ENCODE results near the gene NUCKS1.
A peak's percentile ranks its signal among the peaks of the same experiment; 100 is the strongest.

The NUCKS1 gene

DNA sequence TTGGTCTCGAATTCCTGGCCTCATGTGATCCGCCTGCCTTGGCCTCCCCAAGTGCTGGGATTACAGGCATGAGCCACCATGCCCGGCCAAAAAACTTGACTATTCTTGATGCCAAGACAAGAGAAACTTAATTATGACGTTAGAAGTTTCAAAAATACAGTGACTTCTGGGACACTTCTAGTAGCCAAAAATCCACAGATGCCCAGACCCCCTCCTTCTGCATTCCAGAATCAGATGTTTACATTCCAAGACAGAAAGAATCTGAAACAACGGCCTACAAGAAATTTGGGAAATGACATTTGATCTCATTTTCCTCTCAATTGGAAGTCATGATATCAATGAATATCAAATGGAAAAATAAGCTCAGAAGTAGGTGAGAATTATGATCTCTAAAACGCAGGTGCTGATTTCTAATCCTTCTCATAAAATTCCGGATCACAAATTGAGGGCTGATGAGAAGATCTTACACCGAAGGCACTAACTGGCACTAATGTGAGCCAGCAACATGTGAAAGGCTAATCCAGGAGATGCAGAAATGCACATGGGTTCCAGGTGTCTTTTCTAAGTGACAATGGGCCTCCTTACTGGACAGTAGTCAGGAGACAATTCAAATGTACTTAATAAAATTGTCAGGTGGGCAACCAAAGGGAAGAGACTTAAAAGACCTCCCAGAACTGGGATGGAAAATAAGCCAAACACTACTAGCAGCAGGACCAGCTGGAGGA, 19.8 kb upstream of the NUCKS1 start:
- no peak for DNase-seq

DNA sequence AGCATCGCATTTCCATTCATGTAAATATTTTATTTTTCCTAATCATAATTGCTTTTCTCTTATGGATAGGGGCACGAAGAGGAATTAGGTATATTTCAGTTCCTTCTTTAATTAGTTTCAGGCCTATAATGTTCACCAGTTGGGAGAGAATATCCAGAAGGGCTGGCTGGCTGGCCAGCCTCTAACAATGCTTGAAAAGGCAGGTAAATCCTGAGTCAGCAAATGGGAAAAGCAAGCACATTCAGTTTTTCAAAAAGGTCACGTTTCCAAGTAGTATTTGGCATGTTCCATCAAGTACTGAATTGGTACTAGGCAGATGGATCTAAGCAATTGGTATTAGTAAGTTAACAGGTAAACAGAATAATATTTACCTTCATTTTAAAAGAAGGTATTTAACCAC, 17.3 kb upstream of the NUCKS1 start:
- DNase-seq = no peak

DNA sequence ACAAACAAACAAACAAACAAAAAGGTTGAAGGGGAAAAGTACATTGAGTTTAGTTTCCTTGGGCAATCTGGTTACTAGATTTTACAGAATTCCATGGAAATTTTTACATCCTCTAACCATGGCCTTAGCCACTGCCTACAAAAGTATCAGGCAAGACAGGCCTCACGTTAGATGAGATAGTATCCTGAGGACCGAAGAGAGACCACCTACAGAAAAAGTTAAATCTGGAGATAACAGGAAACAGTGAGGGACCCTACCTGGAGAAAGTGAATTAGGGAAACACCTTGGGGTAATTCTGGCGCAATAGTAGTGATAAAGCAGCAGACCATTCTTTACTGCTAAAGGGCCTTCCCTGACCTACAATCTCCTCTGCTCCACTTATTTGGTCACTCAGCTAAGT, 16.6 kb upstream of the NUCKS1 start:
- DNase-seq = no peak

DNA sequence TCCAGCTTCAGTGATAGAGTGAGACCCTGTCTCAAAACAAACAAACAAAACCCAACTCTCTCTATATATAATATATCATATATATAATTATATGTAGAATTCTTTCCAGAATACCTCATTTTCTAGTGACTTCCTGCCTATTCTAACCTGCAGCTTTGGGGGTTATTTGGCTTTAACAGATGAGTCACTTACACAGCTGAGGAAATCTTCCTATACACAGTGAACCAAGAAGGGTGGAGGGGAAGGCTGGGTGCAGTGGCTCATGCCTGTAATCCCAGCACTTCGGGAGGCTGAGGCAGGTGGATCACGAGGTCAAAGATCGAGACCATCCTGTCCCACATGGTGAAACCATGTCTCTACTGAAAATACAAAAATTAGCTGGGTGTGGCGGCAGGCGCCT, 16.1 kb upstream of the NUCKS1 start:
- no peak for DNase-seq

DNA sequence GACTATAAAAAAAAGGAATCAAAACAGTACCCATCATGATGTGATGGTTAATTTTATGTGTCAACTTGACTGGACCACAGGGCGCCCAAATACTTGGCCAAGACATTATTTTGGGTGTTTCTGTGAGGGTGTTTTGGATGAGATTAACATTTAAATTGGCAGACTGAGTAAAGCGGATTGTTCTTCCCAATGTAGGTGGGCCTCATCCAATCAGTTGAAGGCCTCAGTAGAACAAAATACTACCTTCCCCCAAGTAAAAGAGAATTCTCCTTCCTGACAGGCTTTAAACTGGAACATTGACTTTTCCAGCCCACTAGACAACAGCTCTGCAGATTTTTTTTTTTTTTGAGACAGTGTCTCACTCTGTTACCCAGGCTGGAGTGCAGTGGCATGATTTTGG, 14.6 kb upstream of the NUCKS1 start:
- no peak for DNase-seq

DNA sequence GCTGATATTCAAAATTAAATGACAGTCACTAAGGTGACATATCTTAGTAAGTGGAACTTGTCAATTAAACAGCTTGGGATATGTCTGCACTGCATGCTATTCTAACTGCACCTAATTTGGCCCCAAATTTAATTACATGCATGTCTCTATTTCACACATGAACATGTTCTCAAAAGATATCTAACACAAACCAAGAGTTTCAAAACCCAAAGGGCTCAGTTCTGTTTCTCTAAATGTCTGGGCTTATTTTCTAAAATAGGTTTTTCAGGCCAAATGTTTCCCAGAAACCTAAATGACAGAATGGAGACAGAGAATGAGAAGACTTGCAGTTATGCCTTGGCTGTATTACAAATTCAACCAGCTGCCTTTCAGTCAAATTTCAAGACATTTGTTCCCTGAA, 14.0 kb upstream of the NUCKS1 start:
- DNase-seq = no peak

- DNase-seq = no peak
Measured at GRCh38 chr1:205760606-205761005, 10.6 kb upstream of the NUCKS1 start.

DNA sequence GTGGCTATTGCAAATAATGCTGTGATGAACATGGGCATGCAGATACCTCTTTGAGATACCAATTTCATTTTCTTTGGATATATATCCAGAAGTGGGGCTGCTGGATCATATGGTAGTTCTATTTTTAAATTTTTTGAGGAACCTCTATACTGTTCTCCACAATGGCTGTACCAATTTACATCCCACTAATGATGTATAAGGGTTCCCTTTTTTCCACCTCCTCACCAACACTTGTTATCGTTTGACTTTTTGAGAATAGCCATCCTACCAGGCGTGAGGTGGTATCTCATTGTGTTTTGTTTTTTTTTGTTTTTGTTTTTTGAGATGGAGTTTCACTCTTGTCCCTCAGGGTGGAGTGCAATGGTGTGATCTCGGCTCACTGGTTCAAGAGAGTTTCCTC, 6.6 kb upstream of the NUCKS1 start:
- no peak for DNase-seq

DNA sequence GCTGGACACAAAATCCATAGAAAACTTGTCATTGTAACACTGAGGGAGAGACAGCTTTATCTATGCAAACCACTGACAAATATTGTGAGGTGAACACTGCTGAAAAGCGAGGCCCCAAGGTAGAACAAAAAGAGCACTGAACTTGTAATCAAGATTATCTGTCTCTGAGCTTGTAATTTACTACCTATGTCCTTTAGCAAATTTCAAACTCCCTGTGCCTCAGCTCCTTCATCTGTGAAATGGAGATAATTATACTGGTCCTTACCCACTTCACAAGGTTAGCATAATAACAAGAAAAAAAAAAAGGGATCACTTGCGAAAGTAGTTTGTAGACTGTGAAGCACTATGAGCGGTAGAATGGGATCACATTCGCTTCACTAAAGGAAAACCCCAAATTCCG, 4.9 kb upstream of the NUCKS1 start:
- DNase-seq = no peak

DNA sequence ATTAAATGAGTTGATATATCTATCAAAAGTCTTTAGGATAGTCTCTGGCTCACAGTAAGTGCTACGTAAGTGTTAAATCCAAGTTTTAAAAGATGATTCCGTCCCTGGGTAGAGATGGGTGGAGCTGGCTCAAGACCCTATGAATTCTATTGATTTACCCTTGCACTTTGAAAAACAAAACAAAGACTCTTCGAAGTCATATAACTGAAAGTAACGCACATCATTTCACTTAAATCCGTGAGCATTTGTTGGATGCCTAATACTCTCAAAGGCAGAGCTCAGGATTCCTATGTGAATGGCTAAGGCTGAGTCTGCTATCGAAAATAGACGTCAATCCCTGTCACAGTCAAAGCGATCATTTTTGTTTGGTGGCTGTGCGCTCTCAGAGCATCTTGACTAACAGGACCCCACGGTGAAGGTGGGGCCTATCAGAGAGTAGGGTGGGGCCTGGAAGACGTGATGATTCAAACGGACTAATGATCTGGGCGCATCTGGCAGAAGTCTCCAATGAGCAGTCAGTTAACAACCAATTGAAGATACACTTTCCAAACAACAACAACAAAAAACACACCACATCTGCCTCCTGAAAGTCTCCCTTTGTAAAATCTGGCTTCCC, 1.2 kb upstream of the NUCKS1 start:
- no peak for DNase-seq

DNA sequence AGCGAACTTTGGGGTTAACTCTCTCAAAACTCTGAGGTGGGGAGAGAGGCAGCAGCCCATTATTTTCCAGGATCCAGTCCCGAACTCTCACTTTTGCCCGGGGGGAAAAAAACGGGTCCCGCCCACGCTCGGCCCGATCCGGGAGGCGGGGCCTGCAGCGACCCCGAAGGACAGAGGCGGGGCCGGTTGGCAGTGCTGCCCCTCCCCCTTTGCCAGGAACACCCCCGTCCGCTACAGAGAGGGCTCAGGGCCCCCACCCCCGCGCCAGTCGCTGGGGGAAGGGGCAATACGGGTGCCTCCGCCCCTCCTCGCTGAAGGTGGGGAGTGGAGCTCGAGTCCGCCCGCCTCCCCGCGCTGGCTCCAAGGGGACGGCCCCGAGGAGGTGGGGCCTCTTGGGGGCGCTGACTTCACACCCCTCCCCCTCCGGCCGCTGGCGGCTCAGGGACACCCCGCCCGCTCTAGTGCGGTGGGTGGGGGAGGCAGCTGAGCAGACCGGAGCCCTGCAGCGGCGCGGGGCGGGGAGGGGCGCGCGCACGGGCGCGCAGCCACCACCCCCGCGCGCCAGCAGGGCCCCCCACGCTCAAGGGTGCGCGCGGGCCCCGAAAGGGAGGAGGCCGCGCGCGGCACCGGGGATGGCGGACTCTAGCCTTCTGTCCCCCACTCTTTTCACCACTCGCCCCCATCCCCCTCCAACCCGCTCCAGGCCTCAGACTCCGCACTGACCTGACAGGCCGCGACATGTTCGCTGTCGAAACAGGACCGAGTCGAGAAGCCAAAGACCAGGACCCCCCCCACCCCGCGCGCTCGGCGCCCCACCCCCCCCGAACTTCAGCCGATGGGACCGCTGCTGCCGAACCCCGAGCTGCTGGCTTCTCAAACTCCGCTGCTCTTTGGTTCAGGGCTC, 496 bp downstream of the NUCKS1 start:
- peak; percentile 99 for DNase-seq

- DNase-seq = no peak
Measured at GRCh38 chr1:205748403-205749233, 1.4 kb downstream of the NUCKS1 start.

DNA sequence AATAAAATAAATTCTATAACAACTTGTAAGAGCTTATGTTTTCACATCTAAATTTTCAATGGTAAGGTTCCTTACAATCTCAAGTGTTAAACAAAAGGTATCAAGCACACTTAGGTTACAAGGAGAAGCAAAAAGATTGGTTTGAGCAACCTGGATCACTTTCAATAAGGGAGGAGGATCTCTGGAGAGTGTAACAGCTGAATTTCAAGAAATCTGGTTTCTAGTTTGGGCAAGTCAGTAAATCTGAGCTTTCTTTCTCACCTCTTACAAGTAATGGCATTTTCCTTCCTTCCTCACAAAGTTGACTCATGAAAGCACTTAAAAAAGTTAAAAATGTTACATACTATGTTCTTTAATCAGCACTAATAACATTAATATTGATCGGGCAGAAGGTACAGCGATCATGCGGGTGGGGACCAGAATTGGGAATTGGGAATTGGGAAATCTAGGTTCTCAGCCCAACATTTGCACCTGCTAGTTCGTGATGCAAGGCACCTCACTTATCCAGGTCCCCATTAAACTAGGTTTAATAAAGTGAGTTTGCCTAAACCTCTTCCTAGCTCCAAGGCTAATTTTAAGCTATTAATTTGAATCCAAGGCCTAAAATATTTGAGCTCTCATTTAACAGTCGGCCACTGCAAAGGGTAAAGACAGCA, 3.1 kb downstream of the NUCKS1 start:
- no peak for DNase-seq

DNA sequence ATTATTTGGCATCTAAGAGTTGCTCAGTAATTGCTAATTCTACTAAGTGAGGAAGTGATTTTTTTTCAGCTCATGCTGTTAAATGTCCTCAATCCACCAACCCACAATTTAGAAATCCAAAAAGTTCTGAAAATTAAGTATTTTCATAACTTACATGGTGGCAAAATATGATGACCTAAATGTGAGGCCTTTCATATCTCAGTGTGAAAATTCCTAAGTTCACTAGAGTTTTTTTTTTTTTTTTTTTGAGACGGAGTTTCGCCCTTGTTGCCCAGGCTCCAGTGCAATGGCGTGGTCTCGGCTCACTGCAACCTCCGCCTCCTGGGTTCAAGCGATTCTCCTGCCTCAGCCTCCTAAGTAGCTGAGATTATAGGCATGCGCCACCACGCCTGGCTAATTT, 5.6 kb downstream of the NUCKS1 start:
- DNase-seq = no peak

GRCh38 chr1:205743977-205744376, 6.0 kb downstream of the NUCKS1 start:
- no peak for DNase-seq

GRCh38 chr1:205741681-205742080, 8.3 kb downstream of the NUCKS1 start:
- no peak for DNase-seq

- DNase-seq = no peak
Measured at GRCh38 chr1:205739348-205740160, 10.4 kb downstream of the NUCKS1 start.

GRCh38 chr1:205735218-205735617, 14.8 kb downstream of the NUCKS1 start:
- no peak for DNase-seq

- DNase-seq = no peak
Measured at GRCh38 chr1:205733438-205734175, 16.4 kb downstream of the NUCKS1 start.

DNA sequence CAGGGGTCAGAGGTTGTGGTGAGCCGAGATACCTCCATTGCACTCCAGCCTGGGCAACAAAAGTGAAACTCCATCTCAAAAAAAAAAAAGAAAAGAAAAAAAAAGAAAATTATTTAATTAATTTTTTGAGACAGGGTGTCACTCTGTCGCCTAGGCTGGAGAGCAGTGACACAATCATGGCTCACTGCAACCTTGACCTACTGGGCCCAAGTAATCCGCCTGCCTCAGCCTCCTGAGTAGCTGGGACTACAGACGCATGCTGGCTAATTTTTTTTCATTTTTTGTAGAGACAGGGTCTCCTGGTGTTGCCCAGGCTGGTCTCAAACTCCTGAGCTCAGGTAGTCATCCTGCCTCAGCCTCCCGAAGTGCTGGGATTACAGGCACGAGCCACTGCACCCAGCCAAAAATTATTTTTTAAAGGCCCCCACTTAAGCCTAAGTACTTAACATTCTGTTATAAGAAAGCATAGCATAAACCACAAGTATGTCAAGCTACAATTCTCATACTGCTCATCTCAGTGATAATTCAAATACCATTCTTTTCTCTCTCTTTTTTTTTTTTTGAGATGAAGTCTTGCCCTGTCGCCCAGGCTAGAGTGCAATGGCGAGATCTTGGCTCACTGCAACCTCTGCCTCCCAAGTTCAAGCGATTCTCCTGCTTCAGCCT, 19.9 kb downstream of the NUCKS1 start:
- DNase-seq = no peak
